Stimulated activated CD4-positive, alpha-beta T cell treated with anti-CD3 and anti-CD28 coated beads, TNF-alpha, amount 100 ng/mL, for 4 hours (primary cell): ENCODE measurements around the gene INPP4A.

Experiments used
- DNase-seq, 3 experiments: peaks; one replicate each; pipeline ENCODE4 v3.0.0-alpha.2; 2020; ENCODE audit warnings: low read depth in 3 of 3

The INPP4A gene

DNA sequence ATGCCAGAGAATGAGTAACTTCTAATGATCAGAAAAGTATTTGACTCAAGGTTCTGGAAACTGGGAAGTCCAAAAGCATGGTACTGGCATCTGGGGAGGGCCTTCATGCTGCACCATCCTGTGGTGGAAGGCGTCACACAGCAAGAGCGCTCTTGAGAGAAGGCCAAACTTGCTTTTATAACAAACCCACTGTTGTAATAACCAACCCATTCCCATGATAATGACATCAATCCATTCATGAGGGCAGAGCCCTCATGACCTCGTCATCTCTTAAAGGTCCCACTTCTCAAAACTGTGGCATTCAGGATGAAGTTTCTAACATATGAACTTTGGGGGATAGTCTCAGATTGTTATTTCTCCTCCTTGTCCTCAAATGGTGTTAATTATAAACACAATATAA, 95.9 kb downstream of the INPP4A start:
- DNase-seq, result no peak

GRCh38 chr2:98541489-98541888, 96.8 kb downstream of the INPP4A start:
- DNase-seq, result no peak

DNA sequence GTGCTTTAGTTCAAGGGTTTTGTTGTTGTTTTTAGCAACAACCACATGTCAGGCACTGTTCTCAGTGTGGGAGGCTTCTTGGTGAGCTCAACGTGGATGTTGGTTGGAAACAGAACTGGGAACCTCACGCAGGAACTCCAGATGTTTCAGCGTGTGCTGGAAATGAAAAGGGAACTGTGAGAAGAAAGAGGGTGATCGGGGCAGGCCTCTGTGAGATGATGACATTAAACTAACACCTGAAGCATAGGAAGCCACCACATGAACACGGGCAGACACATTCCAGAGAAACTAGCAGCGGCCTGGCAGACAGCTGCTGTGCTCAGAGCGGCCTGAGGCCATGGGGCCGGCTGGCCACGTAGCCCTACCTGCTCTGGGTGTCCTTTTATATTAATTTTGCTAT, 97.2 kb downstream of the INPP4A start:
- DNase-seq, result no peak

DNA sequence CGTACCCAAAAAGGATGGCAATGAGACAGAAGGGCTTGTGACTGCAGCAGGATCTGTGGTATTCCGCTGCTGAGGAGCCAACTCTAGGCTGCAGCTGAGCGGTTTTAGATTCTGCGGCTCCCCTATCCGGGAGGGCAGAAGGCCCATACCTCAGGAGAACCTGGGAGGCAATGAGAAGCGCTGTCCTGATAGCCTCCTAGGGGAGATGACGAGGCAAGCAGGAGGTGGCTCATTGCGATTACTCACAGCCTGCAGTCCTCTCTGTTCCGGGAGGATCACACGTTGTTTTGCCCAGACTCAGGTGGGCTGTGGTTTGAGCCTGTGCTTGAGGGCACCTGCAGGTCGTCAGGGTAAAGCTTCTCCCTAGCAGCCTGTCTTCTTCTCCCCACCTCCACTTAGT, 98.6 kb downstream of the INPP4A start:
- no peak for DNase-seq

DNA sequence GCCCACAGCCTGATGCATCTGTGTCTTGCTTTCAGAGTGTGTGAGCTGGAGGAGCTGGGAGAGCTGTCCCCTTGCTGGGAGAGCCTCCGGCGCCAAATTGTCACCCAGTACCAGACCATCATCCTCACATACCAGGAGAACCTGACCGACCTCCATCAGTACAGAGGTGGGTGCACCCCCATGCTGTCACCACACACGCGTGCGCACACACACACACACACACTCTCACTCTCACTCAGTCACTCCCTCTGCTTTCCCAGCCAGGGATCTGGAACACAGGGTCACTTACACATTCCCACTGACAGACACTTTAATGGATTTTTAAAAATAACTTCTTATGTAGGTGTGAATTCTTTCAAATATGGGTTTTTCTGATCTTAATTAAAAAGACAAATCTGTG, 99.2 kb downstream of the INPP4A start:
- DNase-seq, result no peak

- no peak for DNase-seq
Observed at GRCh38 chr2:98545591-98545990, 100.9 kb downstream of the INPP4A start.

GRCh38 chr2:98546186-98546585, 101.5 kb downstream of the INPP4A start:
- DNase-seq, result no peak

- no peak for DNase-seq
Observed at GRCh38 chr2:98547092-98547790, 102.6 kb downstream of the INPP4A start.

- no peak for DNase-seq
Observed at GRCh38 chr2:98548920-98549818, 104.5 kb downstream of the INPP4A start.

DNA sequence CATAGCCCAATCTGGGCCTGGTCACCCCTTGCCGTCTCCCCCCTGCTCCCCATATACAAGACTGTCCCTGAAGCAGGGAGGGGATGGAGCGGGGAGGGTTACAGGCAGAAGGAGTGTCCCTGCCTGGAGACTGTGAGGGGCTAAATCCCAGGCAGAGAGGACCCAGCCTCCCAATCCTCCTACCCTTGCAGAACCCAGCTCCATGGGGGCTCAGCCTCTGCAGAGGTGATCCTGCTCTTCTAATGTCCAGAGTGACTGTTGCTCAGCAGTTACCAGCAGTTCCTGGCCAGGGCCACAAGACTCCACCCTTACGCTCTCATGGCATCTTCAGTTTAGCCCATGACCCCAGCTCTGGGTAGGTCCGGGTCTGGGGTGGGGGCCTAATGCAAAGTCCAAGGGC, 105.5 kb downstream of the INPP4A start:
- no peak for DNase-seq

GRCh38 chr2:98551316-98551715, 106.7 kb downstream of the INPP4A start:
- DNase-seq, result no peak

DNA sequence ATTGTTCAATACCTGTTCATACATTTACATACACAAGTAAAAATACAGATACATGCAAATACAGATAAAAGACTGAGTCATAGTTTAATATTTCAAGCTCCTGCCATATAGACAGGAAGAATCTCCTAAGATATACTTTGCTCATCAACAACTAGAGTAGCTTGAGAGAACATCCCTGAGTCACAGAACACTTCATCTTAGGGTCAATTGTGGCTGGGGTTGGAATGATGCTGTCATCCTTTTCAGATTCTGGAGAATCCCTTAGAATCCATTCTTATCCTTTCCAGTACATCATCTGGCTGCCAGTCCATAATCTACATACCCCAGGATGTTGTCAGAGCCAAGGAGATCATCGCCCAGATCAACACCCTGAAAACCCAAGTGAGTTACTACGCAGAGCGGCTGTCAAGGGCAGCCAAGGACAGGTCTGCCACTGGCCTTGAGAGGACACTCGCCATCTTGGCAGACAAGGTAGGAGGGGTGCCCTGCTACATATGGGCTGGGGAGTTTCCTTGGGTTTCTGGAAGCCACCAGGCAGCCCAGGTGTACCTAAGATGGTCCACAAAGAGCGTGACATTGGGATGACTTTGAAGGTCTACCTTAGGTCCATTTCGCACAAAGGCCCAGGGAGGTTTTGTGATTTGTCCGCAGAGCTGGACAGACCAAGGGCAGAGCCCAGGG, 108.0 kb downstream of the INPP4A start:
- no peak for DNase-seq

DNA sequence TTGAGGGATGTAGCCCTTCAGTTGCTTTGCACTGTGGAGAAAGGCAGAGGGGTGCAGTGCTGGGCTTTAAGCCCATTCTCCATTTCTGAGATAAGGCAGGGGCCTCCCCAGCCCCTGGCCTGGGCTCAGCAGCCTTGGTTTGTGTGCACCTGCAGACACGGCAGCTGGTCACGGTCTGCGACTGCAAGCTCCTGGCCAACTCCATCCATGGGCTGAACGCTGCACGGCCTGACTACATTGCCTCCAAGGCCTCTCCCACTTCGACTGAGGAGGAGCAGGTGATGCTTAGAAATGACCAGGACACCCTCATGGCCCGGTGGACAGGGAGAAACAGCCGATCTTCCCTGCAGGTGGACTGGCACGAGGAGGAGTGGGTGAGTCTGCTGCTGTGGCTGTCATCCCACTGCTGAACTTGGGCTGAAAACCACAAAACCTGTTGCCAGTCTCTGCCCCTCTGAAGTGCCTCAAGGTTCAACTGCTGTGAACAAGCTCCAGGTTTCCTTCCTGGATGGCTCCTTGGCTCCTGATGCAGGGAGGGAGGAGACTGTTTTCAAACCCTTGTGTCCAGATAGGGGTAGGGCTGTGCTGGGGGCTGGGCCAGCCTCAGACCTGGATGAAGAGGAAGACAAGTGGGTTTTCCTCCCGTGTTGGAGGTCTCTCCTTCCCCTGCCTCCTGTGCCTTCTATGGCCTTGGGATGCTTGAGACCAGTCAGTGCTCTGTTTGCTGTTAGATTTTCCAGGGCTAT, 109.6 kb downstream of the INPP4A start:
- no peak for DNase-seq

DNA sequence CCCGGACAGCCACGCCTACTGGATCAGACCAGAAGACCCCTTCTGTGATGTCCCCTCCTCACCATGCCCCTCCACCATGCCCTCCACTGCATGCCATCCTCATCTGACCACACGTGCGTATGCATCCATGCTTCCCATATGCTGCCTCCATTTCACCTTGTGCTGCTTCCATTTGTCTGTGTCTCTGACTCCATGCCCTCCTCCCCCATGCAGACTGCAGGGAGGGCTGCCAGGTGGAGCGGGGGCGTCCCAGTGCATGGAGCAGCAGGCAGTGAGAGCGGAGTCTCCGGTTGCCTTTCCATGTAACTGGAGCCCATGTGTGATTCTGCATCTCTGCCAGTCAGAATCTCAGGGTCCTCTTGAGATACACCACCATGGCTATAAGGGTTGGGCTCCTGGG, 111.0 kb downstream of the INPP4A start:
- DNase-seq, result no peak

GRCh38 chr2:98556344-98557033, 111.8 kb downstream of the INPP4A start:
- DNase-seq, result no peak

- no peak for DNase-seq
Observed at GRCh38 chr2:98558852-98559530, 114.3 kb downstream of the INPP4A start.

- no peak for DNase-seq
Observed at GRCh38 chr2:98559581-98559980, 114.9 kb downstream of the INPP4A start.

DNA sequence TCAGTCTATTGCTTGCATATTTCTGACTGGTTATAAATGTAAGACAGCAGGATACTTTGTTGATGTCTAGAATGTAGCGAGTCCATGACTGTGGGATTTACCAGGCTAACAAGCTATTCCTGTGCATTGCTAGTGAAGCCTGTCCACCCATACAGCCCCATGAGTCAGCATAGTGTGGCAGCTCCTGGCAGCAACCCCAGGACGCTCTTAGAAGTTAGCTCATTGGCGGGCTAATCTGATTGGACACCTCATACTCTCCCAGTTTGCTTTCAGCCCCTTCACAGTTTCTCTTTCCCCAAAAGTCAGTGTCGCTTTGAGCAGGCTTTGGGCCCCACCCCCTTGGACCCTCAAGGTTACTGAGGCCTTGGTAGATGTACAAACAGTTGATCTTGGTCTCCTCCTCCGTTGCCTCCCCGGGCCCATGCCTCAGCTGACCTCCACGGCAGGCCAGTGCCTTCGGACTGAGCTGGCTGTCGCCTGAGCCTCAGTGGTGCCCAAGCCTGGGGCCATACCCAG, 115.7 kb downstream of the INPP4A start:
- DNase-seq, result no peak

DNA sequence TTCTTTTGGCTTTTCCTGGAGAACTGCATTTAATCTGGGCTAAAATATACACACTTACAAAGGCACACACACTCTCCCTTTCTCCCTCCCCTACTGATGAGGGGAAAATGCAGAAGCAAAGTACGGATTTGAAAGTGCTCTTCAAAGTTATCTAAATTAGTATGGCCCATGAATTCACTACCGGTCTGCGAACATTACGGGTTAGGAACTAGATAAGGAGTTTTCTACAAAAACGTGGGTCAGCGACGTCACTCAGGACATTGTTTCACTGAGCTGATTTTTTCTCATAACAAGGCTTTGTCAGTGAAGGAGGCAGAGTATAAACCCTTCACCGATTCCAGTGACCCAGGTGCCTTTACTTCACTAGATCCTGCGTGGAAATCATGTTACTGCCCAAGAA, 116.4 kb downstream of the INPP4A start:
- DNase-seq, result no peak

GRCh38 chr2:98561902-98562695, 117.4 kb downstream of the INPP4A start:
- no peak for DNase-seq
